ENCODE results near the gene SUN3.

SUN3 gene, protein sequence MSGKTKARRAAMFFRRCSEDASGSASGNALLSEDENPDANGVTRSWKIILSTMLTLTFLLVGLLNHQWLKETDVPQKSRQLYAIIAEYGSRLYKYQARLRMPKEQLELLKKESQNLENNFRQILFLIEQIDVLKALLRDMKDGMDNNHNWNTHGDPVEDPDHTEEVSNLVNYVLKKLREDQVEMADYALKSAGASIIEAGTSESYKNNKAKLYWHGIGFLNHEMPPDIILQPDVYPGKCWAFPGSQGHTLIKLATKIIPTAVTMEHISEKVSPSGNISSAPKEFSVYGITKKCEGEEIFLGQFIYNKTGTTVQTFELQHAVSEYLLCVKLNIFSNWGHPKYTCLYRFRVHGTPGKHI

GRCh38 chr7:48028938-48029337, at the start of gene SUN3:
SUN3 (minus strand) TSS chr7:48029107; CDS start chr7:48028938, 169 bp downstream.
- peaks cover 34 to 59% of the 10 kb centered on the region in 2 donors for H3K27me3 Mint-ChIP-seq

DNA sequence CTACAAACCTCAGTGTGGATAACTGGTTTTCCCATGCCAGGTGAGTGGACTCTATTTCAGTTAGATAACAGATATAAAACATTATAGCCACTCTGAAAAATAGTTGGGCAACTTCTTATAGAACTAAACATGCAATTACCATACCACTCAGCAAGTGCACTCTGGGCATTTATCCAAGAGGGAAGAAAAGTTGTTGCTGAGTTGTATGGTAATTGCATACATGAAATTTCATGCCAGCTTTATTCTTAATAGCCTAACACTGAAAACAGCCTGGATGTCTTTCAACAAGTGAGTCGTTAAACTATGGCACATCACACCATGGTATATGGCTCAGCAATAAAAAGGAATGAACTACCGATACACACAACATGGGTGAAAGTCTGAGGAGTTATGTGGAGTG, 49.6 kb upstream of the SUN3 start:
- no peak overlapping the region for H3K27ac Mint-ChIP-seq
- H3K4me1 Mint-ChIP-seq, result peaks cover 0 to 2% of the 10 kb centered on the region in 2 donors
- DNase-seq (no peak), ATAC-seq (replicated peaks) (no peak)
- peaks cover 20 to 35% of the 10 kb centered on the region in 2 donors for H3K27me3 Mint-ChIP-seq
- no peaks in the 10 kb centered on the region for H3K36me3 Mint-ChIP-seq
- no peaks in the 10 kb centered on the region for H3K9me3 Mint-ChIP-seq
- no peak overlapping the region for H3K4me3 Mint-ChIP-seq

More at GRCh38 chr7:48028938-48029337, at the start of gene SUN3:
- ATAC-seq (replicated peaks) (no peak), DNase-seq (no peak)
- Mint-ChIP-seq H3K4me1 (no peaks in the 10 kb centered on the region), H3K4me3 (no peak within 1 kb of the TSS), H3K27ac (no peak within 1 kb of the TSS), H3K36me3 (no peaks in the 10 kb centered on the region), H3K9me3 (peaks cover 6 to 7% of the 10 kb centered on the region in 2 donors)

DNA sequence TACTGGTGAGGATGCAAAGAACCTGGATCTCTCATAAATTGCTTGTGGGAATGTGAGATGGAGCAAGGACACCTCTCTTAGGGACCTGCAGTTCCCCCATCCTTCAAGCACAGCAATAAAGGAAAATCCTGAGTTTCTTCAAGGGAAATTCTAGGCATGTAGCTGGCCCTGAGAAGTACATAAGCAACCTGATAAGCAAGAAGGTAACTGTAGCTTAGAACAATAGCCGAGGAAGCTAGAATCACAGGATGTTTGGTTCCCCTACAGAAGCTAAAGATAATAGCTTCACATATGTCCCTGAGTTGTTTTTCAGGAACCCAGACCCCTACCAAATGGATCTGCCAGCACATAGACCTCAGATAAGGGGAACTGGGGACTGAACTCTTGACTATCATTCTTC, 48.5 kb upstream of the SUN3 start:
- H3K36me3 Mint-ChIP-seq, result no peaks in the 10 kb centered on the region
- no peaks in the 10 kb centered on the region for H3K4me1 Mint-ChIP-seq
- H3K4me3 Mint-ChIP-seq, result no peak overlapping the region
- ATAC-seq (replicated peaks), result no peak
- H3K27me3 Mint-ChIP-seq, result peaks cover 20 to 38% of the 10 kb centered on the region in 2 donors
- H3K9me3 Mint-ChIP-seq, result no peaks in the 10 kb centered on the region
- DNase-seq, result no peak
- H3K27ac Mint-ChIP-seq, result no peak overlapping the region

DNA sequence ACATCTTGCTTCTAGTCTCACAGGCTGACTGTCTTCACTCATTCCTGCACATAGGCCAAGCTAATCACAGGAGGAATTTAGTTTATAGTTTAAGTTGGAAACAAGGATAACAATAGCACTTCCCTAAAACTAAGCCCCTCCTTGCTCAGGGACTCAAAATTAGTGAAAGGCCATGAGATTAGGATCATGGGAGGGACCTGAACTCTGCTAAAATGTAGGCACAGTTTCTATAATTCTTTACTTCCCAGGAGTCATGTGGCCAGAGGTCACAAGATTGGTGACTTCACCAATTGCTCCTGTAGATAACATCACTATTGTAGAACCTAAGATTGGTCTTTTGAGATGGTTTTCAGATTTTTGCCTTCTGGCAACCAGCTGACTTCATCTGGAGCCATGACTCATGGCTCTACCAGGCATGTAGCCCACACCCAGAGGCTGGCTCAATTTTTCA, 45.3 kb upstream of the SUN3 start:
- no peaks in the 10 kb centered on the region for H3K36me3 Mint-ChIP-seq
- H3K4me1 Mint-ChIP-seq, result no peaks in the 10 kb centered on the region
- ATAC-seq (replicated peaks), result no peak
- peaks cover 11 to 39% of the 10 kb centered on the region in 2 donors for H3K27me3 Mint-ChIP-seq
- no peak overlapping the region for H3K27ac Mint-ChIP-seq
- no peak for DNase-seq
- H3K9me3 Mint-ChIP-seq, result peaks cover 4% of the 10 kb centered on the region in 2 donors
- H3K4me3 Mint-ChIP-seq, result no peak overlapping the region

DNA sequence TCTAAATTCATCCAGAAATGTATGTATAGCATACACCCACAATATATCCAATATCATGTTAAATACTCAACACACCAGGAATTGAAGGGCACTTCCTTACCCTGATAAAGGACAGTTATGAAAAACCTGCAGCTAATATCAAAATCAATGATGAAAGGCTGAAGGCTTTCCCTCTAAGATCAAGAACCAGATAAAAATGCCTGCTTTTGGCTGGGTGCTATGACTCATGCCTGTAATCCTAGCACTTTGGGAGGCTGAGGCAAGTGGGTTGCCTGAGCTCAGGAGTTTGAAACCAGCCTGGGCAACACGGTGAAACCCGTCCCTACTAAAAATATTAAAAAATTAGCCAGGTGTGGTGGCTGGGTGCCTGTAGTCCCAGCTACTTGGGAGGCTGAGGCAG, 38.6 kb upstream of the SUN3 start:
- Mint-ChIP-seq H3K9me3 (peaks cover 4 to 6% of the 10 kb centered on the region in 2 donors), H3K27ac (no peak overlapping the region), H3K36me3 (peaks cover 0 to 3% of the 10 kb centered on the region in 2 donors), H3K4me3 (no peak overlapping the region), H3K27me3 (peaks cover 23 to 38% of the 10 kb centered on the region in 2 donors), H3K4me1 (no peaks in the 10 kb centered on the region)
- no peak for ATAC-seq (replicated peaks)
- DNase-seq, result no peak

GRCh38 chr7:48063985-48064384, 35.1 kb upstream of the SUN3 start:
- Mint-ChIP-seq H3K27me3 (peaks cover 32 to 39% of the 10 kb centered on the region in 2 donors), H3K9me3 (peaks cover 0 to 2% of the 10 kb centered on the region in 2 donors), H3K4me1 (peaks cover 1 to 4% of the 10 kb centered on the region in 2 donors), H3K36me3 (peaks cover 0 to 3% of the 10 kb centered on the region in 2 donors), H3K4me3 (no peak overlapping the region), H3K27ac (no peak overlapping the region)
- no peak for DNase-seq
- no peak for ATAC-seq (replicated peaks)

DNA sequence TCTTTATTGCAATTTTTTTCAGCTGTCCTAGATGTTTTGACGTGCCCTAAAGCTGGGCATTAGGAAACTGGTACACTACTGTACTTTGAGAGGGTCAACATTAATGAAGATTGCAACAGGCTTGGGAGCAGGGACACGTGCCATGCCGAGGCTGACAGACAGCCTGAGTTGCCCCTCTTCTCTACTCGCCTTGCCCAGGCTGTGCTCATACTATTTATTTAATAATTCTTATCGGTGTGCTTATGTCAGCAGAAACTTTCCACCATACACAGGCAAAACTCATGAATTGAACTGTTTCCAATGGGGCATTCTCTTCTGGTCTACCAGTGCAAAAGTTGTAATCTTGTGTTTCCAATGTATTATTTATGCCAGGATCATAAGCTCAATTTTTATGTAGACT, 30.8 kb upstream of the SUN3 start:
- ATAC-seq (replicated peaks) (no peak), DNase-seq (no peak)
- peaks cover 3 to 9% of the 10 kb centered on the region in 2 donors for H3K36me3 Mint-ChIP-seq
- peaks cover 5 to 7% of the 10 kb centered on the region in 2 donors for H3K9me3 Mint-ChIP-seq
- H3K27me3 Mint-ChIP-seq, result peaks cover 18 to 31% of the 10 kb centered on the region in 2 donors
- H3K4me1 Mint-ChIP-seq, result peaks cover 3 to 6% of the 10 kb centered on the region in 2 donors
- no peak overlapping the region for H3K4me3 Mint-ChIP-seq
- no peak overlapping the region for H3K27ac Mint-ChIP-seq

DNA sequence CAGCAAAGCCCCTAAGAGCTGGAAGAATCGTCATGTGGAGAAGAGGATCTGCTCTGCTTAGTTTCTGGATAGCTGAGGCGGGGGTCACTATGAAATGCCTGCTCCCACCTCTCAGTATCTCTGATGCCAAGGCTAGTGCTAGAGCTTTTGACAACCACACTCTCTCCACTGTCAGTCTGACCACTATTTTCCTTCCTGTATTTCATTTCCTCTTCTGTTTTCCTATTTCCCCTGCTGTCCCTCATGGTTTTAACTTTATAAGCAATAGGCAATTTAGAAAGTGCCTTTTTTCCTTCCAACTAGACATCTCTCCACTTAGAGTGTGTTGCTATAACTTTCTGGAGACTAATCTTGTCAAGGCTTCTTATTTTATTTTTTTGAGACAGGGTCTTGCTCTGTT, 30.1 kb upstream of the SUN3 start:
- no peak for DNase-seq
- no peak overlapping the region for H3K4me3 Mint-ChIP-seq
- no peak for ATAC-seq (replicated peaks)
- peaks cover 3 to 9% of the 10 kb centered on the region in 2 donors for H3K36me3 Mint-ChIP-seq
- peaks cover 5 to 7% of the 10 kb centered on the region in 2 donors for H3K9me3 Mint-ChIP-seq
- H3K4me1 Mint-ChIP-seq, result peaks cover 3 to 6% of the 10 kb centered on the region in 2 donors
- peaks cover 16 to 29% of the 10 kb centered on the region in 2 donors for H3K27me3 Mint-ChIP-seq
- no peak overlapping the region for H3K27ac Mint-ChIP-seq

- peaks cover 5% of the 10 kb centered on the region in 2 donors for H3K9me3 Mint-ChIP-seq
- H3K27me3 Mint-ChIP-seq, result peaks cover 6 to 20% of the 10 kb centered on the region in 2 donors
- H3K4me3 Mint-ChIP-seq, result no peak overlapping the region
- DNase-seq, result no peak
- H3K36me3 Mint-ChIP-seq, result peaks cover 3 to 6% of the 10 kb centered on the region in 2 donors
- H3K27ac Mint-ChIP-seq, result no peak overlapping the region
- no peak for ATAC-seq (replicated peaks)
- H3K4me1 Mint-ChIP-seq, result no peaks in the 10 kb centered on the region
Measured at GRCh38 chr7:48053736-48054135, 24.8 kb upstream of the SUN3 start.

GRCh38 chr7:48052748-48053147, 23.8 kb upstream of the SUN3 start:
- Mint-ChIP-seq H3K4me1 (no peaks in the 10 kb centered on the region), H3K9me3 (peaks cover 3 to 5% of the 10 kb centered on the region in 2 donors), H3K27ac (no peak overlapping the region), H3K36me3 (peaks cover 3% of the 10 kb centered on the region in 2 donors), H3K27me3 (peaks cover 6 to 27% of the 10 kb centered on the region in 2 donors), H3K4me3 (no peak overlapping the region)
- ATAC-seq (replicated peaks) (peak; percentile 48 to 52), DNase-seq (no peak)

DNA sequence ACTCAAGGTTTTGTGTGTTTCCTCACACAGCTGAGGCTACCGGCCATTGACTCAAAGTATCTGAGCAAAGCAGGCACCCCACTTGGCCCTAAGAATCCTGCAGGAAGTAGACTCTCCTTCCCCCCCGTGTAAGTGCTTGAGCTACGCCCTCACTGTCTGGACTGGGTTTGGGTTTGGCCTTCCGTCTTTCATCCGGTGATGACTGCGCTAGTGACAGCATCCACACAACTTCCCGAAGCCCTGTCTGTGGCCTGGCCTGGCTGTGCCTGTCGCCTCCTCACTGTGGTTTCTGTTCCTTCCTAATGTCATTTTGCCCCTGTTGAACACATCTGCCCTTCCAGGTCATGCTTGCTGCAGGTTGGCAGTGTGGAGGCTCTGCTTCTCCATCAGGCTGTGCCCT, 20.9 kb upstream of the SUN3 start:
- peaks cover 13 to 35% of the 10 kb centered on the region in 2 donors for H3K27me3 Mint-ChIP-seq
- H3K4me3 Mint-ChIP-seq, result no peak overlapping the region
- no peaks in the 10 kb centered on the region for H3K36me3 Mint-ChIP-seq
- ATAC-seq (replicated peaks), result no peak
- peaks cover 0 to 4% of the 10 kb centered on the region in 2 donors for H3K4me1 Mint-ChIP-seq
- no peak overlapping the region for H3K27ac Mint-ChIP-seq
- no peaks in the 10 kb centered on the region for H3K9me3 Mint-ChIP-seq
- no peak for DNase-seq

DNA sequence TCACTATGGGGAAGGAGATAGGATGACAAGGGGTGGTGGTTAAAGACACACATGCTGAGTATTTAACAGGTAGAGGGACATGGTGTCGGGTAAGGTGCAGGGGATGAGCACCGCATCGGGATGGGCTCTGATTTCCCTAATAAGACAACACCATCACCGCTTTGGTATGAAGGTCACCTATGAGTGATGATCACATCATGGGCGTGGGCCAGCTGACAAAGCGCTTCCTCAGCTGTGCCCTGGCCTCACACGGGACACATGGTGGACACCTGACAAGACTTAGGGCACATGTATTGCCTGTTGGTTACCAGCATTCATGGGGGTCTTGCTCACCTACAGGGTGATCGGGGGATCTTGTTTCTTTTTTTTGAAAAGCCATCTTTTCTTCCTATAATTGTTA, 19.2 kb upstream of the SUN3 start:
- no peak overlapping the region for H3K4me3 Mint-ChIP-seq
- peaks cover 14 to 37% of the 10 kb centered on the region in 2 donors for H3K27me3 Mint-ChIP-seq
- no peak overlapping the region for H3K27ac Mint-ChIP-seq
- H3K9me3 Mint-ChIP-seq, result no peaks in the 10 kb centered on the region
- no peaks in the 10 kb centered on the region for H3K36me3 Mint-ChIP-seq
- DNase-seq (no peak), ATAC-seq (replicated peaks) (no peak)
- peaks cover 0 to 4% of the 10 kb centered on the region in 2 donors for H3K4me1 Mint-ChIP-seq

- DNase-seq (no peak), ATAC-seq (replicated peaks) (no peak)
- Mint-ChIP-seq H3K4me3 (no peak overlapping the region), H3K9me3 (no peaks in the 10 kb centered on the region), H3K27me3 (peaks cover 14 to 37% of the 10 kb centered on the region in 2 donors), H3K4me1 (peaks cover 0 to 4% of the 10 kb centered on the region in 2 donors), H3K27ac (no peak overlapping the region), H3K36me3 (no peaks in the 10 kb centered on the region)
Measured at GRCh38 chr7:48046458-48046857, 17.6 kb upstream of the SUN3 start.

GRCh38 chr7:48045195-48045765, 16.4 kb upstream of the SUN3 start:
- H3K4me1 Mint-ChIP-seq, result peaks cover 0 to 4% of the 10 kb centered on the region in 2 donors
- peaks cover 14 to 42% of the 10 kb centered on the region in 2 donors for H3K27me3 Mint-ChIP-seq
- no peaks in the 10 kb centered on the region for H3K9me3 Mint-ChIP-seq
- ATAC-seq (replicated peaks) (no peak), DNase-seq (no peak)
- no peak overlapping the region for H3K4me3 Mint-ChIP-seq
- H3K36me3 Mint-ChIP-seq, result no peaks in the 10 kb centered on the region
- no peak overlapping the region for H3K27ac Mint-ChIP-seq

DNA sequence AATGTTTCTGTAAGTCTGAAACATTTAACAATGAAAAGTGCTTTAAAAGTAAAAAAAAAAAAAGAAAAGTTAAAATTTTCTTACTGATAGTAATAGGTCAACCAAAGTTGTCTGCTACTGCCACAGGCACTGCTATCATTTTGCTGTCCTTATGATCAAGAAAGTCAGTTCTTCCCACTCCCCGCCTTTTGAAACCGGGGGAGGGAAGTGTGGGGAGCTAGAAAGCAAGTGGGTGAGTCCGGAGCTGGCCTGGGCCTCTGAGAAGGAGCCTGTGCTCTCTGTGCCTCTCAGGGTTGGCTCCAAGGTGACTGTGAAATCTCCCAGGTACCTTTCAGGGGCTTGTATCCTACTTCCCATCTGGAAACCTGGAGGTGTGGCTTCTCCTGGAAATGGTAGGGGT, 13.7 kb upstream of the SUN3 start:
- Mint-ChIP-seq H3K9me3 (no peaks in the 10 kb centered on the region), H3K4me3 (no peak overlapping the region), H3K27me3 (peaks cover 14 to 29% of the 10 kb centered on the region in 2 donors), H3K4me1 (peaks cover 0 to 4% of the 10 kb centered on the region in 2 donors), H3K36me3 (no peaks in the 10 kb centered on the region), H3K27ac (no peak overlapping the region)
- DNase-seq, result no peak
- no peak for ATAC-seq (replicated peaks)
